ENCODE data around the gene PTPN2. TPM values are rescaled to one million over a fixed set of nuclear protein-coding genes. Genes with fewer than 3 reads are reported as not detected.
A peak's percentile ranks its signal among the peaks of the same experiment; 100 is the strongest.

PTPN2 gene
- total and polyA plus RNA-seq, 7 experiments from 2014 or later = 55.8 to 92.2 (median 76.2) TPM

DNA sequence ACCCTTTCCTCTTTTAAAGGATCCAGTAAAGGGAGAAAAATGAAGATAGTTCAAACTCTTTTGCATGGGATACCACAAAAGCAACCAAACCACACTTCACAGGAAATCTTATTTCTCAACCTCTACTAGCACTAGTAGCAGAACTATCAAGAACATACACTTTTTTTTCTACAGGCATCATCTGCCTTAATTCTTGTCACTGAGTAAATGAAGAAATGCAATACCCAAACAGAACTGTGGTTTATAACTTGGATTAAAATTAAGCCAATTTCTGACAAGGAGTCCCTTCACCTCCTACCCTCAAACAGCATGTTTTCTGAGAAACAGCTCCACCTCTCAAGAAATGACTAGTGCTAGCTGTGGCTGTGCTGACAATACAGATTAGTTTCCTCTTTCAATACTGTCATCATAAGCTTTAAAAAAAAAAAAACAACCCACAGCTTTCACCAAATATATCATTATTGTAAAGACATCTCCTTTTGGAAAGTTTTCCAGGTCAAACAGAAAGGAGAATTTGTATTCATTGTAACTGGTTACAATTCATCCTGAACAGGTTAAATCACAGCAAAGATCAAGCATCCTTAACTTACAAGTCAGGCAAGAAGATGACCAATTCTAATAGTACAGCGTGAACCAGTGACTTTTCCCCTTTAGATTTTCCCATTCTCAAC lies 44.4 kb downstream of the PTPN2 start:
- peak overlapping the region; percentile 38 for H3K27ac ChIP-seq (ENCODE audit: low read depth, low read length)
- Mint-ChIP-seq H3K27ac (peak overlapping the region; percentile 7 to 98 (median 78)), H3K4me1 (peaks cover 35 to 73% (median 64%) of the 10 kb centered on the region in 7 donors), H3K27me3 (no peaks in the 10 kb centered on the region), H3K9me3 (no peaks in the 10 kb centered on the region), H3K36me3 (peaks cover 10 to 35% (median 16%) of the 10 kb centered on the region in 5 donors), H3K4me3 (peak overlapping the region; percentile 41 to 84 (median 57))
- ATAC-seq (peak; percentile 82), DNase-seq (peak in 6 of 9 donors; percentile 16 to 50 (median 26))
- POLR2A ChIA-PET = no interaction called here
- H3K36me3 ChIP-seq (ENCODE audit: control insufficient read depth in 2 of 3, insufficient read depth in 3 of 3, low read length in 3 of 3) = peaks cover 0 to 10% (median 0%) of the 10 kb centered on the region in 3 experiments
- CTCF ChIA-PET = no interaction called here
- intact Hi-C loops (cut with micrococcal nuclease) = loop anchor here (1.0 to 5.0 kb wide), 6 partner anchors 19 to 107 kb away; no protein-coding TSS in a partner anchor
- H3K27me3 ChIP-seq (ENCODE audit: control insufficient read depth in 2 of 2, insufficient read depth in 2 of 2, low read length in 2 of 2) = no peaks in the 10 kb centered on the region
- no peaks in the 10 kb centered on the region for H3K9me3 ChIP-seq (ENCODE audit: control insufficient read depth in 2 of 3, low read length in 3 of 3)
- peaks cover 34 to 37% of the 10 kb centered on the region in 2 donors for H3K4me1 ChIP-seq (ENCODE audit: control insufficient read depth in 2 of 2, insufficient read depth in 2 of 2, low read length in 2 of 2)
- H3K4me3 ChIP-seq (ENCODE audit: low read length) = peak overlapping the region; percentile 29

GRCh38 chr18:12839057-12839525 lies 44.9 kb downstream of the PTPN2 start:
- Mint-ChIP-seq H3K4me3 (peak overlapping the region; percentile 41 to 84 (median 57)), H3K4me1 (peaks cover 33 to 70% (median 58%) of the 10 kb centered on the region in 7 donors), H3K9me3 (no peaks in the 10 kb centered on the region), H3K36me3 (peaks cover 10 to 35% (median 17%) of the 10 kb centered on the region in 5 donors), H3K27ac (peak overlapping the region; percentile 7 to 98 (median 78)), H3K27me3 (no peaks in the 10 kb centered on the region)
- ChIA-PET POLR2A (no interaction called here), CTCF (no interaction called here)
- Histone ChIP-seq H3K27me3 (ENCODE audit: control insufficient read depth in 2 of 2, insufficient read depth in 2 of 2, low read length in 2 of 2) (no peaks in the 10 kb centered on the region), H3K4me1 (ENCODE audit: control insufficient read depth in 2 of 2, insufficient read depth in 2 of 2, low read length in 2 of 2) (peaks cover 31 to 34% of the 10 kb centered on the region in 2 donors), H3K9me3 (ENCODE audit: control insufficient read depth in 2 of 3, low read length in 3 of 3) (no peaks in the 10 kb centered on the region), H3K4me3 (ENCODE audit: low read length) (peak overlapping the region; percentile 29), H3K27ac (ENCODE audit: low read depth, low read length) (peak overlapping the region; percentile 38), H3K36me3 (ENCODE audit: control insufficient read depth in 2 of 3, insufficient read depth in 3 of 3, low read length in 3 of 3) (peaks cover 0 to 13% (median 0%) of the 10 kb centered on the region in 3 experiments)
- intact Hi-C loops (cut with micrococcal nuclease) = loop anchor here (1.0 to 5.0 kb wide), 6 partner anchors 19 to 108 kb away; no protein-coding TSS in a partner anchor
- DNase-seq = peak in 2 of 9 donors; percentile 4 to 13
- peak; percentile 54 for ATAC-seq

- no peaks in the 10 kb centered on the region for H3K9me3 ChIP-seq (ENCODE audit: control insufficient read depth in 2 of 3, low read length in 3 of 3)
- peaks cover 0 to 17% (median 0%) of the 10 kb centered on the region in 3 experiments for H3K36me3 ChIP-seq (ENCODE audit: control insufficient read depth in 2 of 3, insufficient read depth in 3 of 3, low read length in 3 of 3)
- peaks cover 16 to 38% (median 23%) of the 10 kb centered on the region in 5 donors for H3K36me3 Mint-ChIP-seq
- peak overlapping the region; percentile 26 to 86 (median 54) for H3K4me3 Mint-ChIP-seq
- ChIA-PET CTCF (no interaction called here), POLR2A (no interaction called here)
- peak overlapping the region; percentile 15 for H3K4me3 ChIP-seq (ENCODE audit: low read length)
- ATAC-seq = no peak
- H3K27me3 ChIP-seq (ENCODE audit: control insufficient read depth in 2 of 2, insufficient read depth in 2 of 2, low read length in 2 of 2) = no peaks in the 10 kb centered on the region
- no peak overlapping the region for H3K27ac ChIP-seq (ENCODE audit: low read depth, low read length)
- no peaks in the 10 kb centered on the region for H3K27me3 Mint-ChIP-seq
- peaks cover 31 to 67% (median 57%) of the 10 kb centered on the region in 7 donors for H3K4me1 Mint-ChIP-seq
- intact Hi-C loops (cut with micrococcal nuclease) = loop anchor here (2.0 to 5.0 kb wide), 3 partner anchors 51 to 109 kb away; no protein-coding TSS in a partner anchor
- peaks cover 31 to 34% of the 10 kb centered on the region in 2 donors for H3K4me1 ChIP-seq (ENCODE audit: control insufficient read depth in 2 of 2, insufficient read depth in 2 of 2, low read length in 2 of 2)
- peaks cover 0 to 4% (median 0%) of the 10 kb centered on the region in 11 donors for H3K9me3 Mint-ChIP-seq
- H3K27ac Mint-ChIP-seq = peak overlapping the region; percentile 28 to 98 (median 57)
- DNase-seq = peak in 1 of 9 donors; percentile 28
Measured at GRCh38 chr18:12838178-12838634, 45.8 kb downstream of the PTPN2 start.

DNA sequence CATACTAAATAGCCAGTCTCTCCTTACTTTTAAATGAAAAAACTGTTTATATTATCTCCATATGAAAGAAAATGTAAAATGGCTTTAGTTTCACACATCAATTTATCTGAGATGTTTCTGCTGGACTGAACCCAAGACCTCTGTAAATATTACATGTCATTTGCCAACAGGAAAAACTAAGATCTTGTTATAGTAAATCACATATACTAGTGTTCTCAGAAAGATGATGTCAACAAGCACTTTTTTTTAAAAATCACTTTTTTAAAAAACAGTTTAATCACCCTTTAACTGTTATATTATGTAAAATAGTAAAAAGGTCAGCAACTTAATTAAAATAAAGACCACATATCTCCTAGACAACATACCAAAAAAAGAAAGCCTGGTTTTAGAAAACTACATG lies 46.3 kb downstream of the PTPN2 start:
- ChIA-PET POLR2A (no interaction called here), CTCF (no interaction called here)
- H3K9me3 ChIP-seq (ENCODE audit: control insufficient read depth in 2 of 3, low read length in 3 of 3) = no peaks in the 10 kb centered on the region
- H3K36me3 Mint-ChIP-seq = peaks cover 18 to 39% (median 26%) of the 10 kb centered on the region in 5 donors
- intact Hi-C loops (cut with micrococcal nuclease) = loop anchor here (2.0 to 5.0 kb wide), 3 partner anchors 50 to 109 kb away; no protein-coding TSS in a partner anchor
- peaks cover 0 to 22% (median 0%) of the 10 kb centered on the region in 3 experiments for H3K36me3 ChIP-seq (ENCODE audit: control insufficient read depth in 2 of 3, insufficient read depth in 3 of 3, low read length in 3 of 3)
- no peak for DNase-seq
- H3K4me3 ChIP-seq (ENCODE audit: low read length) = no peak overlapping the region
- peaks cover 31 to 66% (median 57%) of the 10 kb centered on the region in 7 donors for H3K4me1 Mint-ChIP-seq
- no peaks in the 10 kb centered on the region for H3K27me3 Mint-ChIP-seq
- no peak for ATAC-seq
- H3K9me3 Mint-ChIP-seq = peaks cover 0 to 4% (median 0%) of the 10 kb centered on the region in 11 donors
- peak overlapping the region in 7 of 9 donors; percentile 24 to 98 (median 69) for H3K27ac Mint-ChIP-seq
- H3K4me1 ChIP-seq (ENCODE audit: control insufficient read depth in 2 of 2, insufficient read depth in 2 of 2, low read length in 2 of 2) = peaks cover 31 to 34% of the 10 kb centered on the region in 2 donors
- no peak overlapping the region for H3K27ac ChIP-seq (ENCODE audit: low read depth, low read length)
- peak overlapping the region in 5 of 10 donors; percentile 47 to 86 (median 69) for H3K4me3 Mint-ChIP-seq
- H3K27me3 ChIP-seq (ENCODE audit: control insufficient read depth in 2 of 2, insufficient read depth in 2 of 2, low read length in 2 of 2) = no peaks in the 10 kb centered on the region

- ATAC-seq (no peak), DNase-seq (no peak)
- Histone ChIP-seq H3K9me3 (ENCODE audit: control insufficient read depth in 2 of 3, low read length in 3 of 3) (no peaks in the 10 kb centered on the region), H3K27ac (ENCODE audit: low read depth, low read length) (no peak overlapping the region), H3K36me3 (ENCODE audit: control insufficient read depth in 2 of 3, insufficient read depth in 3 of 3, low read length in 3 of 3) (peaks cover 0 to 23% (median 0%) of the 10 kb centered on the region in 3 experiments), H3K4me1 (ENCODE audit: control insufficient read depth in 2 of 2, insufficient read depth in 2 of 2, low read length in 2 of 2) (peaks cover 30 to 34% of the 10 kb centered on the region in 2 donors), H3K27me3 (ENCODE audit: control insufficient read depth in 2 of 2, insufficient read depth in 2 of 2, low read length in 2 of 2) (no peaks in the 10 kb centered on the region), H3K4me3 (ENCODE audit: low read length) (no peak overlapping the region)
- intact Hi-C loops (cut with micrococcal nuclease) = loop anchor here in 1 of 2 donors (5.0 kb wide), 1 partner anchor 49 kb away; no protein-coding TSS in a partner anchor
- H3K4me1 Mint-ChIP-seq = peaks cover 31 to 61% (median 47%) of the 10 kb centered on the region in 7 donors
- H3K27me3 Mint-ChIP-seq = no peaks in the 10 kb centered on the region
- POLR2A ChIA-PET = no interaction called here
- H3K4me3 Mint-ChIP-seq = no peak overlapping the region
- CTCF ChIA-PET = no interaction called here
- H3K36me3 Mint-ChIP-seq = peaks cover 15 to 37% (median 26%) of the 10 kb centered on the region in 5 donors
- peaks cover 0 to 4% (median 0%) of the 10 kb centered on the region in 11 donors for H3K9me3 Mint-ChIP-seq
- no peak overlapping the region for H3K27ac Mint-ChIP-seq
Measured at GRCh38 chr18:12836551-12836950, 47.5 kb downstream of the PTPN2 start.

DNA sequence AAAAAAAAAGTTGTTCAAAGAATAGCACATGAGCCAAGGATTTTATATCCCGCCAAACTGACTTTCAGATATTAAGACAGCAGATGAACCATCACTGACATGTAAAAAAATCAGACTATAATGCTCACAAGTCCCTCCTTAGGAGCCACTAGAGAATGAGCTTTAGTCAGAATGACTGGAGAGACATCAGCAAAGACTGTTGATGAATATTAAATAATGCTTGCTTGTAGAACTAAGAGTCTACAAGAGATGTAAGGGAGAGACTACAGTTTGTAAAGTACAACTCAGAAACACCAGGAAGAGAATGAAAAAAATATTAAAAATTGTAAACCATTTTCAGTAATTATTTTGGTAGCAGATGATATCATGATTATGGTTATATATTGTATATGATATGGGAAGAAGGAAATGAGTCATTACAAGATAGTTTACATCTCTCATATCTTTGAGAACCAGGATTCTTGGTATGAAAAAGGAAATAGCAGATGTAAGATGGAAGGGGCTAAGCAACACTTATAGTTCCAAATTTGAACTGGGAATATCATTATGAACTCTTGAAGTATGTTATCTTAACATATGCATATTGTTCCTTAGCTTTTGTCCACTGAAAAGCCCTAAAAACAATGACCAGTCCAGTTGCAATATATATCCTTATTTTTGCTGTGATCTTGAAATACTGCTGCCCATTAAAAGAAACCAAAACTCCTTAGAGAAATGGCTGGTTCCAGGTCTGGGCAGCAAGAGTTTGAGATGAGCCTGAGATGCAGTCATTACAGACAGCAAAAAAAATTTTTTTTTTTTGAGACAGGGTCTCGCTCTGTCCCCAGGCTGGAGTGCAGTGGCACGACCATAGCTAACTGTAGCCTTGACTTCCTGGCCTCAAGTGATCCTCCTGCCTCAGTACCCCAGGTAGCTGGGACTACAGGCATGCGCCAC lies 55.7 kb downstream of the PTPN2 start:
- H3K4me3 Mint-ChIP-seq = peak overlapping the region in 1 of 10 donors; percentile 24
- DNase-seq (no peak), ATAC-seq (no peak)
- Histone ChIP-seq H3K9me3 (ENCODE audit: control insufficient read depth in 2 of 3, low read length in 3 of 3) (no peaks in the 10 kb centered on the region), H3K4me3 (ENCODE audit: low read length) (no peak overlapping the region), H3K4me1 (ENCODE audit: control insufficient read depth in 2 of 2, insufficient read depth in 2 of 2, low read length in 2 of 2) (no peaks in the 10 kb centered on the region), H3K27ac (ENCODE audit: low read depth, low read length) (no peak overlapping the region), H3K27me3 (ENCODE audit: control insufficient read depth in 2 of 2, insufficient read depth in 2 of 2, low read length in 2 of 2) (no peaks in the 10 kb centered on the region), H3K36me3 (ENCODE audit: control insufficient read depth in 2 of 3, insufficient read depth in 3 of 3, low read length in 3 of 3) (peaks cover 0 to 66% (median 3%) of the 10 kb centered on the region in 3 experiments)
- POLR2A ChIA-PET = interaction anchor here (0.7 kb wide), 1 partner anchor 149 kb away, joined by 4 read pairs; no protein-coding TSS in a partner anchor
- peak overlapping the region in 1 of 9 donors; percentile 68 for H3K27ac Mint-ChIP-seq
- H3K36me3 Mint-ChIP-seq = peaks cover 12 to 75% (median 65%) of the 10 kb centered on the region in 5 donors
- H3K4me1 Mint-ChIP-seq = peaks cover 3 to 36% (median 4%) of the 10 kb centered on the region in 7 donors
- H3K27me3 Mint-ChIP-seq = no peaks in the 10 kb centered on the region
- H3K9me3 Mint-ChIP-seq = peaks cover 0 to 20% (median 6%) of the 10 kb centered on the region in 11 donors
- intact Hi-C loops (cut with micrococcal nuclease) = no loop called here
- CTCF ChIA-PET = no interaction called here

Measured in naive thymus-derived CD4-positive, alpha-beta T cell (primary cell).